ENCODE measurements around the gene CDC16. TPM values are rescaled to one million over a fixed set of nuclear protein-coding genes. Genes with fewer than 3 reads are reported as not detected.

The CDC16 gene
- total and polyA plus RNA-seq, 2 of the 13 experiments (the other 11 are each of a cell fraction or from before 2014, with no cell fraction given): 24.2 to 60.9 TPM

DNA sequence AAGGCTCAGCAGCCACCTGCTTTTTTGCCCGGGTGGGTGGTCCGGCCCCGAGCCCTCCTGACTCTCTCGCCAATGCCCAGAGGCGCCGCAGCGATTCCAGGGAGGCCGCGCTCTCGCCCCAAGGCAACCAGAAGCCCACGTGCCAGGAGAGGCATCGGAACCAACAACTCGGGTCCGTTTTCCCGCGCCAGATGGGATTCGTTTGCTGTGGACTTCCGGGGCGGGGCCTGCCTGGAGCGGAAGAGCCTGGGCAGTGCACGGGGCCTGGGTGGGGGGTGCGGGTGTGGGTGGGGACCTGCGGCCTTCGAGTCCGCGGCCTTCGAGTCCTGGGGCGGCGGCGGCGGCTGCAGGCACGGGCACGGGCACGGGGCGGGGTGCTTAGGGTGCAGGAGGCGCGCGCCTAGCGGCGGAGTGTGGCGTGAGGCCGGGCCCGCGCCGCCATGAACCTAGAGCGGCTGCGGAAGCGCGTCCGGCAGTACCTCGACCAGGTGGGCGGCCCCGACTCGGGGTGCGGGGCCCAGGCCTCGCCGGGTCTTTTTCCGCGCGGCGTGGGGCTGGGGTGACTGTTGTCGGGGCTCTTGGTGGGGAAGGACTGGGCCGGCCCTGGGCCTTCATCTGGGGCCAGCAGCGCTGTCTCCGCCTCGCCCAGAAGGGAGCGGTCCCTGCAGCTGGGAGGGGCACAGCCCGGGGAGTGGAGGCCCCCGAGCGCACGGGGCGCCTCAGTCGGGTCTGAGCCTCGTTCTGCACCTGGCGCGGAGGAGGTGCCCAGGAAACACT, at the start of gene CDC16 (continued):
- TF ChIP-seq, protein P1, sequence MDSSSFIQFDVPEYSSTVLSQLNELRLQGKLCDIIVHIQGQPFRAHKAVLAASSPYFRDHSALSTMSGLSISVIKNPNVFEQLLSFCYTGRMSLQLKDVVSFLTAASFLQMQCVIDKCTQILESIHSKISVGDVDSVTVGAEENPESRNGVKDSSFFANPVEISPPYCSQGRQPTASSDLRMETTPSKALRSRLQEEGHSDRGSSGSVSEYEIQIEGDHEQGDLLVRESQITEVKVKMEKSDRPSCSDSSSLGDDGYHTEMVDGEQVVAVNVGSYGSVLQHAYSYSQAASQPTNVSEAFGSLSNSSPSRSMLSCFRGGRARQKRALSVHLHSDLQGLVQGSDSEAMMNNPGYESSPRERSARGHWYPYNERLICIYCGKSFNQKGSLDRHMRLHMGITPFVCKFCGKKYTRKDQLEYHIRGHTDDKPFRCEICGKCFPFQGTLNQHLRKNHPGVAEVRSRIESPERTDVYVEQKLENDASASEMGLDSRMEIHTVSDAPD (CRISPR knock-in tag; IDR thresholded peaks at IDR 0.05): no peak; the same call in 1 of the 2 replicates
- TF ChIP-seq SMAD1 (CRISPR knock-in tag; IDR thresholded peaks at IDR 0.05; ENCODE audit: borderline replicate concordance, low read depth): no peak
- TF ChIP-seq, protein P2, sequence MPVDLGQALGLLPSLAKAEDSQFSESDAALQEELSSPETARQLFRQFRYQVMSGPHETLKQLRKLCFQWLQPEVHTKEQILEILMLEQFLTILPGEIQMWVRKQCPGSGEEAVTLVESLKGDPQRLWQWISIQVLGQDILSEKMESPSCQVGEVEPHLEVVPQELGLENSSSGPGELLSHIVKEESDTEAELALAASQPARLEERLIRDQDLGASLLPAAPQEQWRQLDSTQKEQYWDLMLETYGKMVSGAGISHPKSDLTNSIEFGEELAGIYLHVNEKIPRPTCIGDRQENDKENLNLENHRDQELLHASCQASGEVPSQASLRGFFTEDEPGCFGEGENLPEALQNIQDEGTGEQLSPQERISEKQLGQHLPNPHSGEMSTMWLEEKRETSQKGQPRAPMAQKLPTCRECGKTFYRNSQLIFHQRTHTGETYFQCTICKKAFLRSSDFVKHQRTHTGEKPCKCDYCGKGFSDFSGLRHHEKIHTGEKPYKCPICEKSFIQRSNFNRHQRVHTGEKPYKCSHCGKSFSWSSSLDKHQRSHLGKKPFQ (CRISPR knock-in tag; IDR thresholded peaks at IDR 0.05; ENCODE audit: insufficient replicate concordance): peak; percentile 61
- TF ChIP-seq, protein P3, sequence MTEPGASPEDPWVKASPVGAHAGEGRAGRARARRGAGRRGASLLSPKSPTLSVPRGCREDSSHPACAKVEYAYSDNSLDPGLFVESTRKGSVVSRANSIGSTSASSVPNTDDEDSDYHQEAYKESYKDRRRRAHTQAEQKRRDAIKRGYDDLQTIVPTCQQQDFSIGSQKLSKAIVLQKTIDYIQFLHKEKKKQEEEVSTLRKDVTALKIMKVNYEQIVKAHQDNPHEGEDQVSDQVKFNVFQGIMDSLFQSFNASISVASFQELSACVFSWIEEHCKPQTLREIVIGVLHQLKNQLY (CRISPR knock-in tag; IDR thresholded peaks at IDR 0.05): no peak
- TF ChIP-seq ZC3H13 (CRISPR knock-in tag; IDR thresholded peaks at IDR 0.05): no peak
- peak; percentile 68; the same call in 1 of the 2 replicates for TF ChIP-seq CHCHD3 (CRISPR knock-in tag; IDR thresholded peaks at IDR 0.05)
- peak; percentile 61; the same call in 1 of the 2 replicates for TF ChIP-seq KDM3A (CRISPR knock-in tag; IDR thresholded peaks at IDR 0.05; ENCODE audit: low read depth)
- peak; percentile 97 for TF ChIP-seq ZMYM4 (CRISPR knock-in tag; IDR thresholded peaks at IDR 0.05)
- TF ChIP-seq ZKSCAN5 (CRISPR knock-in tag; IDR thresholded peaks at IDR 0.05): no peak
- TF ChIP-seq, protein P4, sequence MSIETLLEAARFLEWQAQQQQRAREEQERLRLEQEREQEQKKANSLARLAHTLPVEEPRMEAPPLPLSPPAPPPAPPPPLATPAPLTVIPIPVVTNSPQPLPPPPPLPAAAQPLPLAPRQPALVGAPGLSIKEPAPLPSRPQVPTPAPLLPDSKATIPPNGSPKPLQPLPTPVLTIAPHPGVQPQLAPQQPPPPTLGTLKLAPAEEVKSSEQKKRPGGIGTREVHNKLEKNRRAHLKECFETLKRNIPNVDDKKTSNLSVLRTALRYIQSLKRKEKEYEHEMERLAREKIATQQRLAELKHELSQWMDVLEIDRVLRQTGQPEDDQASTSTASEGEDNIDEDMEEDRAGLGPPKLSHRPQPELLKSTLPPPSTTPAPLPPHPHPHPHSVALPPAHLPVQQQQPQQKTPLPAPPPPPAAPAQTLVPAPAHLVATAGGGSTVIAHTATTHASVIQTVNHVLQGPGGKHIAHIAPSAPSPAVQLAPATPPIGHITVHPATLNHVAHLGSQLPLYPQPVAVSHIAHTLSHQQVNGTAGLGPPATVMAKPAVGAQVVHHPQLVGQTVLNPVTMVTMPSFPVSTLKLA (IDR thresholded peaks at IDR 0.05): no peak
- TF ChIP-seq ZNF75D (CRISPR knock-in tag; IDR thresholded peaks at IDR 0.05; ENCODE audit: borderline replicate concordance): no peak
- TF ChIP-seq TBX3 (IDR thresholded peaks at IDR 0.05; ENCODE audit: borderline replicate concordance): no peak
- peak; percentile 85 for TF ChIP-seq CREB3 (CRISPR knock-in tag; IDR thresholded peaks at IDR 0.05)
- 0 out of 2 replicates have a peak, but pooled peaks have one; percentile 63 for TF ChIP-seq ZNF841 (CRISPR knock-in tag; IDR thresholded peaks at IDR 0.05; ENCODE audit: borderline replicate concordance)
- no peak for TF ChIP-seq PRDM10 (CRISPR knock-in tag; IDR thresholded peaks at IDR 0.05; ENCODE audit: low read depth)
- TF ChIP-seq, protein P5, sequence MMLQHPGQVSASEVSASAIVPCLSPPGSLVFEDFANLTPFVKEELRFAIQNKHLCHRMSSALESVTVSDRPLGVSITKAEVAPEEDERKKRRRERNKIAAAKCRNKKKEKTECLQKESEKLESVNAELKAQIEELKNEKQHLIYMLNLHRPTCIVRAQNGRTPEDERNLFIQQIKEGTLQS (CRISPR knock-in tag; IDR thresholded peaks at IDR 0.05): peak; percentile 46
- peak; percentile 74 for TF ChIP-seq ZIK1 (CRISPR knock-in tag; IDR thresholded peaks at IDR 0.05; ENCODE audit: borderline replicate concordance, low read depth)
- peak; percentile 47; the same call in 1 of the 2 replicates for TF ChIP-seq MAF1 (CRISPR knock-in tag; IDR thresholded peaks at IDR 0.05; ENCODE audit: borderline replicate concordance)
